Large intestine (tissue), 3 donors: ENCODE results near the gene ABCG8. TPM values are rescaled to one million over a fixed set of nuclear protein-coding genes. Genes with fewer than 3 reads are reported as not detected.
A peak's percentile ranks its signal among the peaks of the same experiment; 100 is the strongest.

Experiments
- DNase-seq, 2 donors: peaks; one replicate each; pipeline versions ENCODE4 v3.0.0 to v3.0.0-alpha.2; 2013
- H3K27ac ChIP-seq: one replicate; pipeline ENCODE4 v1.5.1; 2013; ENCODE audit warnings: low read length
- H3K27me3 ChIP-seq: 2 replicates; pipeline ENCODE4 v1.6.1; 2013; ENCODE audit warnings: low read length; ENCODE audit not compliant: control insufficient read depth, insufficient read depth
- H3K36me3 ChIP-seq: 2 replicates; pipeline ENCODE4 v1.6.1; 2013; ENCODE audit warnings: low read length; ENCODE audit not compliant: control insufficient read depth, insufficient read depth
- H3K4me1 ChIP-seq: one replicate; pipeline ENCODE4 v1.6.1; 2013; ENCODE audit warnings: low read length; ENCODE audit not compliant: control insufficient read depth, insufficient read depth
- H3K4me3 ChIP-seq: one replicate; pipeline ENCODE4 v1.5.1; 2013; ENCODE audit warnings: low read length
- H3K9me3 ChIP-seq: one replicate; pipeline ENCODE4 v1.6.1; 2013; ENCODE audit warnings: mild to moderate bottlenecking, low read depth, low read length, moderate library complexity; ENCODE audit not compliant: control insufficient read depth
- WGBS: methylation state at CpG from one replicate; pipeline ENCODE4 v1.1.5; 2013; ENCODE audit warnings: low lambda C conversion rate; ENCODE audit not compliant: insufficient coverage; 5-methylcytosine and 5-hydroxymethylcytosine counted together
- polyA plus RNA-seq: library from polyadenylated mRNA; unstranded; fragments of 120-200 nt; gene quantifications from one replicate; pipeline ENCODE4 v1.2.1, GENCODE V29; 2013

Gene ABCG8
- polyA plus RNA-seq, 1 donor = 24.3 TPM

GRCh38 chr2:43840965-43841364, 2.2 kb downstream of the ABCG8 start:
- no peaks in the 10 kb centered on the region for H3K9me3 ChIP-seq
- WGBS = no CpG with 5 or more reads among the region's 5 CpGs
- H3K4me3 ChIP-seq = no peak overlapping the region
- peaks cover 34% of the 10 kb centered on the region for H3K4me1 ChIP-seq
- H3K36me3 ChIP-seq = peaks cover 3% of the 10 kb centered on the region
- H3K27ac ChIP-seq = no peak overlapping the region
- DNase-seq = no peak
- no peaks in the 10 kb centered on the region for H3K27me3 ChIP-seq

DNA sequence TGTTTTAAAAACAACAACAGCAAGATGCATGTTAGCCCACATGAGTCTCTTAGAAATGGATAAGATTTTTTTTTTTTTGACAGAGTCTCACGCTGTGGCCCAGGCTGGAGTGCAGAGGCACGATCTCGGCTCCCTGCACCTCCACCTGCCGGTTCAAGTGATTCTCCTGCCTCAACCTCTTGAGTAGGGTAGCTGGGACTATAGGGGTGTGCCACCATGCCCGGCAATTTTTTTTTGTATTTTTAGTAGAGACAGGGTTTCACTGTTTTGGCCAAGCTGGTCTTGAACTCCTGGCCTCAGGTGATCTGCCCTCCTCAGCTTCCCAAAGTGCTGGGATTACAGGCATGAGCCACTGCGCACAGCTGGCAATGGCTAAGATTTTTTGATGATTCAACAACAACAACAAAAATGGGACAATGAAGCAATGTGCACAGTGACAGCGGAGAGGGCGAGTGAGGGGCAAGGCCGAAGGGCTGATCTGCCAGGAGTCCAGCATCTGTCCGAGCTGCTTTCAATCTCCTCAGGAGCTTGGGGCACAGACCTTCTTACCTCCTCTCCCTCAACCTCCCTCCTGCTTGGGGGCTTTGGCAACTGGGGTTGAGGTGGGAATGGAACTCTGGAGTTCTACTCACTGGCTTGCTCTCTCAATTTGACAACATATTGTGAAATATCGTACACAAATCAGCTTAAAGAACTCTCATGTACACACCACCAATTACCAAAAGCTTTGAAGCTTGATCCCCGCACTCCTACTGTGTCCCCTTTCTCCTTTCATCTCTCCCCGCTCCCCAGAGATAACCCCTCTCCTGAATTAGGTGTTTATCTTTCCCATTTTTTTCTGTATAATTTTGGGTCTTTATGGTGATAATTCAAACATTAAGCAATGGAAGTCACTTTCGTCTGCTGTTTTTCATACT, 3.4 kb downstream of the ABCG8 start:
- 100% methylated on average over 1 of the region's 14 CpGs for WGBS
- no peak overlapping the region for H3K27ac ChIP-seq
- DNase-seq = no peak

DNA sequence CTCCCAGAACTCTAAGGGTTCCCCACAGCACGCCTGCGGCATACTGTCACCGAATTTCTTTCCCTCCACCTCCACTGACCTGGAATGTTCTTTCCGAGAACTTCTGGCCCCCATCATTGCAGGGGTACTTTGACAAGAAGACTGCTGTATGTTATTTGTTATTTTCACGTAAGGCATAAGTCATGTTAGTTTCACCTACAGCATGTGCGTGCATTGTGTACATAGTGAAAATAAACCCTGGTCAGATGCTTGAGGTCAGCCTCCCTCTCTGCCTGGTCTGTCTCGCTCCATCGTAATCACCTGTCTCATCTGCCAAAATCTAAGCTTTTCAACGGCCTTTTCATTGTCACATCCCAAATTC, 4.1 kb downstream of the ABCG8 start:
- H3K4me3 ChIP-seq = no peak overlapping the region
- DNase-seq = no peak
- H3K27me3 ChIP-seq = no peaks in the 10 kb centered on the region
- no peak overlapping the region for H3K27ac ChIP-seq
- no peaks in the 10 kb centered on the region for H3K9me3 ChIP-seq
- 92% methylated on average over 2 of the region's 9 CpGs for WGBS
- H3K36me3 ChIP-seq = peaks cover 3% of the 10 kb centered on the region
- peaks cover 43% of the 10 kb centered on the region for H3K4me1 ChIP-seq

More for the DNA sequence above, 3.4 kb downstream of the ABCG8 start:
- H3K27me3 ChIP-seq = no peaks in the 10 kb centered on the region
- no peak overlapping the region for H3K4me3 ChIP-seq
- peaks cover 43% of the 10 kb centered on the region for H3K4me1 ChIP-seq
- H3K36me3 ChIP-seq = peaks cover 3% of the 10 kb centered on the region
- no peaks in the 10 kb centered on the region for H3K9me3 ChIP-seq

- Histone ChIP-seq H3K27ac (peak overlapping the region; percentile 10), H3K4me3 (no peak overlapping the region)
- no peak for DNase-seq
These were observed 6.4 kb downstream of the ABCG8 start for GRCh38 chr2:43845181-43845580.

DNA sequence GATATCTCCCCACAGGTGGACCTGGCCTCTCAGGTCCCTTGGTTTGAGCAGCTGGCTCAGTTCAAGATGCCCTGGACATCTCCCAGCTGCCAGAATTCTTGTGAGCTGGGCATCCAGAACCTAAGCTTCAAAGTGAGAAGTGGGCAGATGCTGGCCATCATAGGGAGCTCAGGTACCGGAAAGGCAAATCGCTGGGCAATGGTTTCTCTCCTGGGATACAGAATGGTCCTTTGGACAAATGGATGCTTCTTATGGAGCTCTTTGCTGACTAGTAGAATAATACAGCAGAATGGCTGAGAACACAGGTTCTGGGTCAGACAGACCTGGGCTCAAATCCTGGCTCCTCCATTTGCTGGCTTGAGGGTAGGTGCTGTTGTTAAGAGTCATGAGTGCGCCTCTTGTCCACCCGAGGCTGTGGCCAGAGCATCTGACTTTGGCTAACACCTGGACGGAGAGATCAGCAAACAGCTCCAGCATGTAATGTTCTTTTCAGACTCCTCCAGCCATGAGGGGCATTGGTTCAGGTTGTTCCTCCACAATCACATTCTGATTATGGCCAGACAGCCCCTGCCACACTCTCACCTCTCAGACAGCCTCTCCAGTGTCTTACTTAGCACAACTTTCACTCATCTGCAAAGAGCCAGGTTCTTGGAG, 7.5 kb downstream of the ABCG8 start:
- peak overlapping the region; percentile 0 for H3K27ac ChIP-seq
- H3K4me1 ChIP-seq = peaks cover 25% of the 10 kb centered on the region
- no peaks in the 10 kb centered on the region for H3K9me3 ChIP-seq
- no peak for DNase-seq
- no peaks in the 10 kb centered on the region for H3K27me3 ChIP-seq
- H3K36me3 ChIP-seq = peaks cover 4% of the 10 kb centered on the region
- WGBS = 100% methylated on average over 1 of the region's 5 CpGs
- no peak overlapping the region for H3K4me3 ChIP-seq

More at GRCh38 chr2:43845181-43845580, 6.4 kb downstream of the ABCG8 start:
- Histone ChIP-seq H3K27me3 (no peaks in the 10 kb centered on the region), H3K9me3 (no peaks in the 10 kb centered on the region), H3K36me3 (peaks cover 4% of the 10 kb centered on the region), H3K4me1 (peaks cover 29% of the 10 kb centered on the region)
- 88% methylated on average over 1 of the region's 1 CpG for WGBS

- peaks cover 22% of the 10 kb centered on the region for H3K4me1 ChIP-seq
These were observed 9.4 kb downstream of the ABCG8 start for GRCh38 chr2:43848214-43848613.

DNA sequence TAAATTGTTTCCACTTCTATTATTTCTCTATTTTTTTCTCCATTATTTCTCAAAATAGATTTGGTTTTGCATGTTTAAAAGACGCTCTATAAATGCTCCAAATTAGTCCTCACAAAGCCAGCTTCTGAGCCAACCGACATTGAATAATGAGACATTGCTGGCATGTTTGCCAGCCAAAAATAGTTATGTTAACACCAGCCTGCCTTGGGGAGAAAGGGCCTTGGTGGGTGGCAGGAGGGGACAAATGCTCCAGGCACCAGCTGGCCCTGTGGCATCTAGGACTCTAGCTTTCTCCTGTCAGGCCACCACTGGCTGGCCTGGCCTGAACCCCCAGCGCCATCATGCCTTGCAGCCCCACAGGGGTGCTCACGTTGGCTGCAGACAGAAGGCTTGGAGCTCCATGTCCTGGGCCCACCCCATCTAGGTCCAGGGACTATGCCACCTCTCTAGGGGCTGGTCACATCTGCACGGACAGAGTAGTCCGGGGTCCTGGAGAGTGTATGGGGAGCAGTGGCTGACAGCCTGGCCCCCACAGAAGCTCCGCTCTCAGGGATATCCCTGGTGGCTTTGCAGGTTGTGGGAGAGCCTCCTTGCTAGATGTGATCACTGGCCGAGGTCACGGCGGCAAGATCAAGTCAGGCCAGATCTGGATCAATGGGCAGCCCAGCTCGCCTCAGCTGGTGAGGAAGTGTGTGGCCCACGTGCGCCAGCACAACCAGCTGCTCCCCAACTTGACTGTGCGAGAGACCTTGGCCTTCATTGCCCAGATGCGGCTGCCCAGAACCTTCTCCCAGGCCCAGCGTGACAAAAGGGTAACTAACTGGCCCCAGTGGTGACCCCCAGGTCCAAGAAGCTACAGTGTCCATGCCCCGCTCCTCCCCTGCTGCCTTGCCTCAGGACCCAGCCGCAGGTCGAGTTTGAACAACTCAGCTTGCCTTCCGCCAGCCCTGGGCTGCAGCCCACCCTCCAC, 12.5 kb downstream of the ABCG8 start:
- H3K4me3 ChIP-seq = no peak overlapping the region
- peaks cover 24% of the 10 kb centered on the region for H3K36me3 ChIP-seq
- H3K9me3 ChIP-seq = no peaks in the 10 kb centered on the region
- H3K27ac ChIP-seq = no peak overlapping the region
- 100% methylated on average over 1 of the region's 20 CpGs for WGBS
- no peaks in the 10 kb centered on the region for H3K27me3 ChIP-seq
- peaks cover 9% of the 10 kb centered on the region for H3K4me1 ChIP-seq
- no peak for DNase-seq

More at GRCh38 chr2:43848214-43848613, 9.4 kb downstream of the ABCG8 start:
- WGBS = no CpG with 5 or more reads among the region's 1 CpG
- Histone ChIP-seq H3K36me3 (peaks cover 19% of the 10 kb centered on the region), H3K27me3 (no peaks in the 10 kb centered on the region), H3K4me3 (no peak overlapping the region), H3K9me3 (no peaks in the 10 kb centered on the region), H3K27ac (no peak overlapping the region)
- DNase-seq = no peak

- H3K27me3 ChIP-seq = no peaks in the 10 kb centered on the region
- H3K4me3 ChIP-seq = no peak overlapping the region
- DNase-seq = no peak
- no peaks in the 10 kb centered on the region for H3K9me3 ChIP-seq
- H3K36me3 ChIP-seq = peaks cover 24% of the 10 kb centered on the region
- H3K4me1 ChIP-seq = peaks cover under 1% of the 10 kb centered on the region
- no CpG with 5 or more reads among the region's 21 CpGs for WGBS
- no peak overlapping the region for H3K27ac ChIP-seq
These were observed 13.5 kb downstream of the ABCG8 start for GRCh38 chr2:43852196-43852730.

DNA sequence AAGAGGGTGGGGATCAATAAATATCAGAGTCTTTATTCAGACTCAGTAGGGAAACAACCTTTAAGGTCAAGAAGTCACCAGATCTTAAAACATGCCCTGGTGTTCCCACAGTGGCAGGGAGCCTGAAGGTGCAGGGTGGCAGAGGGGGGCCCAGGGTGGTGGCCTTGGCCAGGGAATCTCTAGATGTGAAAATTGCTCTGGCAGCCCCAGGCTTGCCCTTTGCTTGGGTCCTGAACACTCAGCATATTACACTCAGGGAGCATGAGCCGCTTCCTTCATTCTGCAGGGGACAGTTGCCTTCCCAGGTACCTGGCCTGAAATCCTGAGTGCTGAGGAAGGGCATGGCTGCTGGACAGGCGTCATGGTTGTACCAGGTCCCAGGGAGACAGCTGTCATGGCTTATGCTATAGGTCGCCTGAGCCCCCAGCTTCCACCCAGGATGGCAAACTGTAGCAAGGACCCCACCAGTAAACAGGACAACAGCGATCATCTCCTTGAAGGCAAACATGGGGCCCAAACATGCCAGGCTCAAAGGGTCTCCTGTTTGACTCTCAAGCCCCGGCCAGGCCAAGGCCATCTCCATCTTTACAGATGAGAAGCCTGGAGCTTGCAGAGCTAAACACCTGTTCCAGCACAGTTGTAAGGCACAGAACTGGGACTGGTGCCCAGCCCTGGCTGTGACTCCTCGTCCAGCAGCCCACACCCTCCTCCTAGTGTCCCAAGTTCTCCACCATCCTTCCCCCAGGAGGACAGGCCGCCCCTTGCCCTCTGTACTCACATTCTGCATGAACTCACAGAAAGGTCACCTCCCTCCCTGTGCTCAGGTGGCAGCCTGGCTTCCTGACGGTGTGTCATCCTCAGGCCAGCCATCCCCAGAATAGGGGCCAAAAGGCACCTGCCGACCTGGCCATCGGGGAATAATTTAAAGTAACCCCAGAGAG, 14.6 kb downstream of the ABCG8 start:
- no peak for DNase-seq
- no CpG with 5 or more reads among the region's 10 CpGs for whole genome bisulfite sequencing
- Histone ChIP-seq H3K36me3 (peaks cover 24% of the 10 kb centered on the region), H3K9me3 (no peaks in the 10 kb centered on the region), H3K27ac (no peak overlapping the region), H3K4me3 (no peak overlapping the region), H3K4me1 (no peaks in the 10 kb centered on the region), H3K27me3 (no peaks in the 10 kb centered on the region)
